HepG2 (cell line): ENCODE results near the gene SMC6. TPM values are rescaled to one million over a fixed set of nuclear protein-coding genes. Genes with fewer than 3 reads are reported as not detected.

ENCODE experiments used
- ATAC-seq: fragments of 200-7000 bp; cut with Tn5 transposase; 3 replicates; pipeline ENCODE4 v1.9.1; 2020; ENCODE audit warnings: mild to moderate bottlenecking, moderate library complexity
- BruUV-seq: library from RNA; stranded (reverse); fragments of 400-500 nt; replicated peaks from 2 replicates; lab custom pipeline; 2021; lab: Mats Ljungman, UMichigan
- CTCF ChIA-PET: fragments of 300-600 bp; formaldehyde crosslinking; extraction: SDS; loops from one replicate; lab custom pipeline; 2021; ENCODE audit warnings: low total read pairs, inconsistent platforms, low intra/inter-chr PET ratio; lab: Yijun Ruan, JAX
- POLR2A ChIA-PET: fragments of 350-600 bp; sonication (Branson Sonifier 250); formaldehyde crosslinking; loops from one replicate; lab custom pipeline; 2020; ENCODE audit warnings: antibody characterized with exemption, inconsistent platforms; lab: Yijun Ruan, JAX
- DNase-seq: peaks from one replicate; pipeline ENCODE4 v3.0.0-alpha.2; 2015; ENCODE audit warnings: low spot score
- FAIRE-seq: peaks from 3 replicates; lab custom pipeline; 2011; peaks lifted over from hg19 to GRCh38; lab: Jason Lieb, UNC
- H2AFZ ChIP-seq: one replicate; pipeline ENCODE4 v1.6.1; 2011; ENCODE audit warnings: low read length, inconsistent platforms
- H3K27ac ChIP-seq: fragments of 300-600 bp; 3 replicates; pipeline ENCODE4 v1.8.0; 2011; ENCODE audit warnings: mixed run types, mild to moderate bottlenecking, mixed read lengths, low read length, inconsistent platforms; ENCODE audit not compliant: insufficient read depth; ENCODE audit errors: extremely low read length
- H3K27me3 ChIP-seq, 2 experiments: fragments of 200-600 bp in 1 of 2; 2 replicates in 1 of 2; 3 replicates in 1 of 2; pipeline versions ENCODE4 v1.6.0 to v1.8.0; 2011; ENCODE audit warnings: low read length in 2 of 2, mild to moderate bottlenecking in 2 of 2, moderate library complexity in 2 of 2, inconsistent platforms in 1 of 2; ENCODE audit not compliant: insufficient read depth in 2 of 2, control insufficient read depth in 1 of 2
- H3K36me3 ChIP-seq, 2 experiments: fragments of 200-600 bp in 1 of 2; replicated peaks in 1 of 2; 2 replicates in 1 of 2; 3 replicates in 1 of 2; pipeline versions ENCODE4 v1.5.1 to v1.8.0; 2011; ENCODE audit warnings: low read length in 2 of 2, inconsistent platforms in 1 of 2; ENCODE audit not compliant: insufficient read depth in 2 of 2, control insufficient read depth in 1 of 2
- H3K4me1 ChIP-seq: 2 replicates; pipeline ENCODE4 v1.5.1; 2012; ENCODE audit warnings: low read length, inconsistent platforms; ENCODE audit not compliant: insufficient read depth
- H3K4me2 ChIP-seq: 2 replicates; pipeline ENCODE4 v1.6.0; 2011; ENCODE audit warnings: low read depth, low read length, inconsistent platforms
- H3K4me3 ChIP-seq, 3 experiments: fragments of 200-600 bp in 1 of 3; sonication (generic), shearing (Covaris generic) in 1 of 3; replicated peaks in 1 of 3; 2 replicates each; pipeline ENCODE4 v1.5.1; 2011 to 2016; ENCODE audit warnings: low read length in 3 of 3, inconsistent platforms in 2 of 3, low read depth in 2 of 3, mild to moderate bottlenecking in 2 of 3, control low read depth in 1 of 3, mixed read lengths in 1 of 3; ENCODE audit not compliant: insufficient read depth in 1 of 3
- H3K79me2 ChIP-seq: one replicate; pipeline ENCODE4 v1.6.1; 2011; ENCODE audit warnings: low read length, inconsistent platforms; ENCODE audit not compliant: insufficient read depth
- H3K9ac ChIP-seq: 2 replicates; pipeline ENCODE4 v1.6.0; 2011; ENCODE audit warnings: mild to moderate bottlenecking, low read depth, low read length, inconsistent platforms; ENCODE audit not compliant: insufficient read depth
- H3K9me3 ChIP-seq: 2 replicates; pipeline ENCODE4 v1.5.1; 2012; ENCODE audit warnings: mild to moderate bottlenecking, low read length
- H4K20me1 ChIP-seq: 2 replicates; pipeline ENCODE4 v1.6.0; 2011; ENCODE audit warnings: inconsistent platforms, mild to moderate bottlenecking, low read length, moderate library complexity; ENCODE audit not compliant: insufficient read depth
- ASH2L ChIP-seq: fragments of 300-600, 200-600 bp; sonication (generic); IDR thresholded peaks from 2 replicates; pipeline ENCODE4 v1.7.0; 2017; ENCODE audit warnings: low read depth, mild to moderate bottlenecking, moderate library complexity, mixed read lengths, low read length; ENCODE audit not compliant: insufficient read length
- CEBPB ChIP-seq: IDR thresholded peaks from 2 replicates; pipeline ENCODE4 v1.6.1; 2011; ENCODE audit warnings: low read depth, low read length, improper control_type of control experiment, borderline replicate concordance
- EP300 ChIP-seq, 3 experiments: sonication (generic) in 1 of 3; formaldehyde crosslinking in 1 of 3; IDR thresholded peaks; 2 replicates each; pipeline versions ENCODE4 v1.5.1 to v1.6.1; 2011 to 2020; ENCODE audit warnings: low read depth in 2 of 3, low read length in 2 of 3, borderline replicate concordance in 1 of 3, improper control_type of control experiment in 1 of 3, mild to moderate bottlenecking in 1 of 3, missing genetic modification reagents in 1 of 3, moderate library complexity in 1 of 3
- ETV5 ChIP-seq: IDR thresholded peaks from 2 replicates; pipeline ENCODE4 v1.6.1; 2018; ENCODE audit warnings: missing biosample characterization, missing genetic modification reagents, inconsistent platforms, borderline replicate concordance
- FLYWCH1 ChIP-seq: sonication (generic); formaldehyde crosslinking; IDR thresholded peaks from 2 replicates; pipeline ENCODE4 v1.8.1; 2023; ENCODE audit warnings: mild to moderate bottlenecking, missing genetic modification reagents
- HNF4G ChIP-seq, 2 experiments: sonication (generic) in 1 of 2; formaldehyde crosslinking in 1 of 2; IDR thresholded peaks; 2 replicates each; pipeline versions ENCODE4 v1.4.0 to v1.6.1; 2011 to 2020; ENCODE audit warnings: borderline replicate concordance in 2 of 2, low read depth in 2 of 2, mild to moderate bottlenecking in 2 of 2, low read length in 1 of 2, missing genetic modification reagents in 1 of 2, moderate library complexity in 1 of 2
- KDM2A ChIP-seq: sonication (generic); formaldehyde crosslinking; IDR thresholded peaks from 2 replicates; pipeline ENCODE4 v1.4.0; 2020; ENCODE audit warnings: low read depth, missing genetic modification reagents, borderline replicate concordance
- LCORL ChIP-seq, 2 experiments: fragments of 450-650 bp in 1 of 2; sonication (generic) in 1 of 2; formaldehyde crosslinking in 1 of 2; IDR thresholded peaks; 2 replicates each; pipeline versions ENCODE4 v1.5.0 to v1.6.1; 2017 to 2020; ENCODE audit warnings: antibody characterized with exemption in 1 of 2, missing genetic modification reagents in 1 of 2
- MTA1 ChIP-seq: sonication (generic); formaldehyde crosslinking; IDR thresholded peaks from 2 replicates; pipeline ENCODE4 v1.4.0; 2020; ENCODE audit warnings: missing genetic modification reagents, mild to moderate bottlenecking, borderline replicate concordance
- SNRNP70 ChIP-seq: fragments of 200-400 bp; formaldehyde crosslinking; IDR thresholded peaks from 2 replicates; pipeline ENCODE4 v1.6.1; 2017; ENCODE audit warnings: mild to moderate bottlenecking, low read depth, low read length, moderate library complexity
- ZBTB7A ChIP-seq: sonication (generic); formaldehyde crosslinking; IDR thresholded peaks from 2 replicates; pipeline ENCODE4 v1.8.0; 2022; ENCODE audit warnings: mild to moderate bottlenecking, missing genetic modification reagents
- ZFP62 ChIP-seq: sonication (generic); formaldehyde crosslinking; IDR thresholded peaks from 2 replicates; pipeline ENCODE4 v1.4.0; 2020; ENCODE audit warnings: missing genetic modification reagents
- ZMAT3 ChIP-seq: sonication (generic); formaldehyde crosslinking; conservative IDR thresholded peaks from 2 replicates; pipeline ENCODE4 v1.7.0; 2021; ENCODE audit warnings: missing genetic modification reagents
- ZNF367 ChIP-seq: sonication (generic); formaldehyde crosslinking; IDR thresholded peaks from 2 replicates; pipeline ENCODE4 v1.4.0; 2020; ENCODE audit warnings: missing genetic modification reagents, borderline replicate concordance
- ZNF572 ChIP-seq: sonication (generic); formaldehyde crosslinking; IDR thresholded peaks from 2 replicates; pipeline ENCODE4 v1.5.1; 2020; ENCODE audit warnings: mild to moderate bottlenecking, missing genetic modification reagents
- ZNF598 ChIP-seq: sonication (generic); formaldehyde crosslinking; IDR thresholded peaks from 2 replicates; pipeline ENCODE4 v1.5.1; 2020; ENCODE audit warnings: mild to moderate bottlenecking, missing genetic modification reagents, borderline replicate concordance
- WGBS: methylation state at CpG from one replicate; pipeline ENCODE4 v1.1.6; 2017; ENCODE audit warnings: low lambda C conversion rate; 5-methylcytosine and 5-hydroxymethylcytosine counted together
- in situ Hi-C: cut with HindIII; loops from 2 replicates; pipeline ENCODE4 v1.10.0; 2017; ENCODE audit warnings: low pct_unique_long_range_greater_than_20kb; ENCODE audit not compliant: extremely low pct_ligation_motif_present
- intact Hi-C: fragments of 100-400 bp; cut with micrococcal nuclease; formaldehyde crosslinking; loops from one replicate; pipeline ENCODE4 v1.10.0; 2022; ENCODE audit not compliant: unreplicated experiment
- polyA plus RNA-seq, 8 experiments: library from polyadenylated mRNA; depleted of rRNA in 3 of 8; stranded (reverse) in 7 of 8; unstranded in 1 of 8; fragments of >200 nt; fragmentation: Illumina TruSeq in 4 of 8; extraction: Trizol in 4 of 8; gene quantifications; 2 replicates each; pipeline versions ENCODE4 v1.2.1 to v1.2.3, GENCODE V29; 2011 to 2016; ENCODE audit warnings: low read depth in 4 of 8, missing spikeins in 1 of 8, mixed read lengths in 1 of 8; ENCODE audit not compliant: insufficient read depth in 1 of 8
- total RNA-seq, 5 experiments: library from RNA; depleted of rRNA; stranded (reverse); fragments of >200 nt; fragmentation: Illumina TruSeq; extraction: Trizol; gene quantifications; 2 replicates each; pipeline ENCODE4 v1.2.3, GENCODE V29; 2016; ENCODE audit warnings: low read depth in 1 of 5
- TF ChIP-seq, protein P1 (sequence below): sonication (generic); formaldehyde crosslinking; IDR thresholded peaks from 2 replicates; pipeline ENCODE4 v1.4.0; 2020; ENCODE audit warnings: missing genetic modification reagents, borderline replicate concordance

The SMC6 gene
- total and polyA plus RNA-seq, 2 of the 13 experiments (the other 11 are each of a cell fraction or from before 2014, with no cell fraction given) = 18.9 to 55.3 TPM

DNA sequence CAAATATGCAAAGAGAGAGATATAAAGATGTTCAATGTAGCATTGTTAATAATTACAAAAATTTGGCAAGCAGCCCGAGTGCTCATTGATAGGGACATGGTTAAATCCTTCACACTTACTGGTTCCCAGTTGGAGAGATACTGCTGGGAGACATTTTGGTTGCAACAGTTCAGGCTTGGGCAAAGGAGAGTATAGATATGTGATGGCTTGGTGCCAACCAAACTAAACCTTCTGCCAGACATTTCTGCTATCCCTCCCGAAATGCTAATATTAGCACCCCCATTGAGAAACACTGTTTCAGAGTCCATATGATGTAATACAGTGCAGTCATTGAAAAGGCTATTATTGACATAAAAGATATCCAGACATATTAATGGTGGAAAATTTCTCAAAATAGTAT lies 11.8 kb upstream of the SMC6 start (continued):
- 0 out of 2 replicates have a peak, but pooled peaks have one; percentile 28 for TF ChIP-seq ZMAT3 (CRISPR knock-in tag)
- TF ChIP-seq HNF4G (IDR thresholded peaks at IDR 0.05; ENCODE audit: borderline replicate concordance, low read depth, low read length) = peak; percentile 48
- no peak for TF ChIP-seq HNF4G (CRISPR knock-in tag; IDR thresholded peaks at IDR 0.05; ENCODE audit: borderline replicate concordance, low read depth)
- TF ChIP-seq SNRNP70 = no peak
- TF ChIP-seq LCORL (IDR thresholded peaks at IDR 0.05) = no peak
- peak; percentile 20; the same call in 1 of the 2 replicates for TF ChIP-seq LCORL (CRISPR knock-in tag; IDR thresholded peaks at IDR 0.05)
- TF ChIP-seq EP300 (IDR thresholded peaks at IDR 0.05; ENCODE audit: low read depth in 2 of 2, low read length in 2 of 2) = peak in 1 of 2 experiments; percentile 56; a peak in 1 of 4 replicates
- no peak for TF ChIP-seq EP300 (CRISPR knock-in tag; IDR thresholded peaks at IDR 0.05; ENCODE audit: borderline replicate concordance)
- no peak for TF ChIP-seq ZNF367

DNA sequence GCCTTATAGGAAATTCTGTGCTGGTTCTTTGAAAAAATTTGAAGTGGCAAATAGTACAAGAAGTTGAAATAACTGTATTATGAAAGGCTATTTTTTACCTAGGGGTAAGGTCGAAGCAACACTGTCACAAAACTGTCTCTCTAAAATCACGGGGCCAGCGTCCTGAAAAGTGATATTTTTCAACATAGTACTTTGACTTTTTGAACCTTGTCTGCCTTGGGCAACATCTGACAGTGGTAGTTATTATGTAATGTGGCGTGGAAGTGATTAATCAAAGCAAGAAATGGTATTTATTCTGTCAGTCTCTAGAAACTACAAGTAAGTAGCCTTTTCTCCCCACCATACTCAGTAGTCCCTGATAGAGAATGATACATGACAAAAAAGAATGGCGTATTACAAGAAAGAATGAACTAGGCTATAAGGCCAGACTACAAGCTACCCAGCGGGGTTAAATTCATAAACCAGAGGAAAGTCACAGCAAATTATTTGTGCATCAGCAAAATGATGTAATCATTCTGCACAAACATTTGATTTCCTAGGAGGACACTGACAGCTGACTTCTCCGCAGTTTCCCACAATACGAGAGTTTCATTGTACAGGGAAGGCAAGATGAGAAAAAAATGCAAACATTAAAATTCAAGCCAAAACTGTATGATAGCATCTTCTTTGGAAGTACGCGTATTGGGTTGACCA lies 10.2 kb upstream of the SMC6 start:
- ChIA-PET POLR2A (no interaction called here), CTCF (no interaction called here)
- H3K36me3 ChIP-seq = peaks cover 2 to 24% of the 10 kb centered on the region in 2 experiments; a peak in 3 of 5 replicates
- no peaks in the 10 kb centered on the region for H3K27me3 ChIP-seq
- peaks cover 21% of the 10 kb centered on the region for H3K4me1 ChIP-seq
- intact Hi-C loops = no loop called here
- no peak overlapping the region for H3K4me2 ChIP-seq
- peaks cover 5% of the 10 kb centered on the region for H3K79me2 ChIP-seq
- no TSS peak for BruUV-seq
- H3K9me3 ChIP-seq = no peaks in the 10 kb centered on the region
- peak overlapping the region; percentile 8 for H3K27ac ChIP-seq
- no peak overlapping the region for H2AFZ ChIP-seq
- DNase-seq (no peak), FAIRE-seq (no peak), ATAC-seq (no peak)
- H3K9ac ChIP-seq = no peak overlapping the region
- in situ Hi-C loops = no loop called here
- H3K4me3 ChIP-seq = no peak overlapping the region
- 86% methylated on average over 10 of the region's 10 CpGs for WGBS
- H4K20me1 ChIP-seq = no peaks in the 10 kb centered on the region
- TF ChIP-seq ZNF598 (CRISPR knock-in tag) (no peak), ZNF572 (no peak), KDM2A (CRISPR knock-in tag) (no peak), ZBTB7A (CRISPR knock-in tag) (no peak), ASH2L (no peak), FLYWCH1 (no peak), ETV5 (CRISPR knock-in tag) (no peak), MTA1 (no peak), ZFP62 (no peak), CEBPB (0 out of 2 replicates have a peak, but pooled peaks have one; percentile 0), HNF4G (IDR thresholded peaks at IDR 0.05; ENCODE audit: borderline replicate concordance, low read depth, low read length) (peak; percentile 39; the same call in 1 of the 2 replicates), HNF4G (CRISPR knock-in tag; IDR thresholded peaks at IDR 0.05; ENCODE audit: borderline replicate concordance, low read depth) (no peak)
- TF ChIP-seq, protein P1, sequence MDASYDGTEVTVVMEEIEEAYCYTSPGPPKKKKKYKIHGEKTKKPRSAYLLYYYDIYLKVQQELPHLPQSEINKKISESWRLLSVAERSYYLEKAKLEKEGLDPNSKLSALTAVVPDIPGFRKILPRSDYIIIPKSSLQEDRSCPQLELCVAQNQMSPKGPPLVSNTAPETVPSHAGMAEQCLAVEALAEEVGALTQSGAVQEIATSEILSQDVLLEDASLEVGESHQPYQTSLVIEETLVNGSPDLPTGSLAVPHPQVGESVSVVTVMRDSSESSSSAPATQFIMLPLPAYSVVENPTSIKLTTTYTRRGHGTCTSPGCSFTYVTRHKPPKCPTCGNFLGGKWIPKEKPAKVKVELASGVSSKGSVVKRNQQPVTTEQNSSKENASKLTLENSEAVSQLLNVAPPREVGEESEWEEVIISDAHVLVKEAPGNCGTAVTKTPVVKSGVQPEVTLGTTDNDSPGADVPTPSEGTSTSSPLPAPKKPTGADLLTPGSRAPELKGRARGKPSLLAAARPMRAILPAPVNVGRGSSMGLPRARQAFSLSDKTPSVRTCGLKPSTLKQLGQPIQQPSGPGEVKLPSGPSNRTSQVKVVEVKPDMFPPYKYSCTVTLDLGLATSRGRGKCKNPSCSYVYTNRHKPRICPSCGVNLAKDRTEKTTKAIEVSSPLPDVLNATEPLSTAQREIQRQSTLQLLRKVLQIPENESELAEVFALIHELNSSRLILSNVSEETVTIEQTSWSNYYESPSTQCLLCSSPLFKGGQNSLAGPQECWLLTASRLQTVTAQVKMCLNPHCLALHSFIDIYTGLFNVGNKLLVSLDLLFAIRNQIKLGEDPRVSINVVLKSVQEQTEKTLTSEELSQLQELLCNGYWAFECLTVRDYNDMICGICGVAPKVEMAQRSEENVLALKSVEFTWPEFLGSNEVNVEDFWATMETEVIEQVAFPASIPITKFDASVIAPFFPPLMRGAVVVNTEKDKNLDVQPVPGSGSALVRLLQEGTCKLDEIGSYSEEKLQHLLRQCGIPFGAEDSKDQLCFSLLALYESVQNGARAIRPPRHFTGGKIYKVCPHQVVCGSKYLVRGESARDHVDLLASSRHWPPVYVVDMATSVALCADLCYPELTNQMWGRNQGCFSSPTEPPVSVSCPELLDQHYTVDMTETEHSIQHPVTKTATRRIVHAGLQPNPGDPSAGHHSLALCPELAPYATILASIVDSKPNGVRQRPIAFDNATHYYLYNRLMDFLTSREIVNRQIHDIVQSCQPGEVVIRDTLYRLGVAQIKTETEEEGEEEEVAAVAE (CRISPR knock-in tag) = no peak
